Body of pancreas (tissue), 4 donors: ENCODE data around the gene CLASP1.

ENCODE experiments used
- POLR2A ChIP-seq, 3 donors: fragments of 450-650 bp; IDR thresholded peaks; one replicate each; pipeline ENCODE4 v1.6.1; 2016; ENCODE audit warnings: antibody characterized with exemption in 3 of 3, mild to moderate bottlenecking in 2 of 3
- TF ChIP-seq, protein P1 (sequence below), 7 experiments: fragments of 450-650 bp in 4 of 7; fragments of 200-600 bp in 3 of 7; sonication (generic) in 3 of 7; IDR thresholded peaks; one replicate each; pipeline ENCODE4 v1.5.1; 2016 to 2019; ENCODE audit warnings: antibody characterized with exemption in 7 of 7

DNA sequence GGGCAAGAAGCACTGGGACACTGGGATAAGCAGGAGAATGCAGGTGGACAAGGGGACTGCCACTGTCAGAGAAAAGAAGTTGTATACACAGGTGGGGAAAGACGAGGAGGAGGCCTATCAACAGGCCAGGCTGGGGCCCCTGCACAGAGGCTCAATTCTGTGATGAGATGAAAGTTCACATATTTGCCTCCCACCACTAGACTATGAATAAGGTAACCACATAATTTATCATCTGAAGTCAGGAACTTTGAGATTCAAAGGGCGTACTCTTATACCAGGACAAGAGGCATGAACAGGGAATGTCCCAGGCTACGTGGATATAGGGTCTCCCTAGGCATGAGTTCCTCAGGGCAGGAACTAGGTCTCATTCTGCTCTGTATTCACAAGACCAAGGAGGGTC is 84.4 kb downstream of the CLASP1 start:
- TF ChIP-seq, protein P1, sequence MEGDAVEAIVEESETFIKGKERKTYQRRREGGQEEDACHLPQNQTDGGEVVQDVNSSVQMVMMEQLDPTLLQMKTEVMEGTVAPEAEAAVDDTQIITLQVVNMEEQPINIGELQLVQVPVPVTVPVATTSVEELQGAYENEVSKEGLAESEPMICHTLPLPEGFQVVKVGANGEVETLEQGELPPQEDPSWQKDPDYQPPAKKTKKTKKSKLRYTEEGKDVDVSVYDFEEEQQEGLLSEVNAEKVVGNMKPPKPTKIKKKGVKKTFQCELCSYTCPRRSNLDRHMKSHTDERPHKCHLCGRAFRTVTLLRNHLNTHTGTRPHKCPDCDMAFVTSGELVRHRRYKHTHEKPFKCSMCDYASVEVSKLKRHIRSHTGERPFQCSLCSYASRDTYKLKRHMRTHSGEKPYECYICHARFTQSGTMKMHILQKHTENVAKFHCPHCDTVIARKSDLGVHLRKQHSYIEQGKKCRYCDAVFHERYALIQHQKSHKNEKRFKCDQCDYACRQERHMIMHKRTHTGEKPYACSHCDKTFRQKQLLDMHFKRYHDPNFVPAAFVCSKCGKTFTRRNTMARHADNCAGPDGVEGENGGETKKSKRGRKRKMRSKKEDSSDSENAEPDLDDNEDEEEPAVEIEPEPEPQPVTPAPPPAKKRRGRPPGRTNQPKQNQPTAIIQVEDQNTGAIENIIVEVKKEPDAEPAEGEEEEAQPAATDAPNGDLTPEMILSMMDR (IDR thresholded peaks at IDR 0.05), result no peak
- no peak for TF ChIP-seq POLR2A (IDR thresholded peaks at IDR 0.05)
